Right ventricle myocardium superior (tissue), 1 donor: ENCODE data around the gene AZU1. TPM values are rescaled to one million over a fixed set of nuclear protein-coding genes. Genes with fewer than 3 reads are reported as not detected.

Experiments used
- ATAC-seq: fragments of 200-7000 bp; cut with Tn5 transposase; one replicate; pipeline ENCODE4 v1.9.1; 2020; ENCODE audit warnings: mild to moderate bottlenecking; ENCODE audit not compliant: poor library complexity
- DNase-seq: peaks from one replicate; pipeline ENCODE4 v3.0.0-alpha.2; 2020
- intact Hi-C: fragments of 100-400 bp; cut with DNase I; formaldehyde crosslinking; loops from one replicate; pipeline ENCODE4 v1.11.2; 2022
- long read RNA-seq: library from polyadenylated mRNA; unstranded; transcript quantifications from one replicate; pipeline ENCODE4 v2.0.0, GENCODE V29; 2021
- total RNA-seq: library from RNA; stranded (reverse); fragmentation: NEBNext Ultra II Directional; extraction: Animal tissue kit (Norgen Biotek cat#: 25700); gene quantifications from one replicate; pipeline ENCODE4 v1.2.1, GENCODE V29; 2021
- donor health status: DM: no; HTN: yes; CAD: no; lungs with severe emphysema.

Gene AZU1
- total RNA-seq: not detected
- long read RNA-seq: 0 reads

- intact Hi-C loops: no loop called here
- ATAC-seq (peak; percentile 31), DNase-seq (peak; percentile 64)
These were observed at the start of gene AZU1 for GRCh38 chr19:827710-828321. Gene AZU1 (plus strand): TSS chr19:827837. CDS start chr19:827847, 10 bp downstream.

DNA sequence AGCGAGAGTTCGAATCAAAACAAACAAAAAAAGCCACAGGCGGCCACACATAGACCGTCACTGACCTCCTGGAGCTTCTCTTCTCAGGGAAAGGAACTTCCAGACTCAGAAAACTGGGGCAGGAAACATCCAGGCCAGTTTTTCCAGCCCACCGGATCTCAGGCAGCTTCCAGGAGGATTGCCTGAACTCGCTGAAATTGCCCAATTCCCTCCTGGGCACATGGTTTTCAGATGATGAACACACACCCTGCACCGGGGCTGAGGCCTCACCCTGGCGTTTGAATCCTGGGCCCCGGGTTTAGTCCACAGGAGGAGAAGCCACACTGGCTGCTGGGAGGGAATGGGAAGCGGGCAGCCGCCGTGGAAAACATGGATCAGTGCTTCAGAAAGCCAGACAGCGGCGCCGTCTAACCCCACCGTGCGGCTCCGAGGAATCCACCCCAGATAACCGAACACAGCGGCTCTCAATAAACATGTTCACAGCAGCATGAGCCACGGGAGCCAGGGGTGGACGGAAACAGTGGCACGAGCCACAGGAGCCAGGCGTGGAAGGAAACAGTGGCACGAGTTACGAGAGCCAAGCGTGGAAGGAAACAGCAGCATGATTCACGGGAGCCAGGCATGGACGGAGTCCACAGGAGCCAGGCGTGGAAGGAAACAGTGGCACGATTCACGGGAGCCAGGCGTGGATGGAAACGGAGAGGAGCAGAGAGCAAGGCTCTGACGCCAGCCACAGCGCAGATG is 48.6 kb upstream of the AZU1 start:
- peak; percentile 61 for DNase-seq
- intact Hi-C loops: loop anchor here (10.0 kb wide), 1 partner anchor 86 kb away; no protein-coding TSS in a partner anchor

GRCh38 chr19:780935-781334 is 46.7 kb upstream of the AZU1 start:
- ATAC-seq (no peak), DNase-seq (no peak)
- intact Hi-C loops: no loop called here

More for the DNA sequence above, 48.6 kb upstream of the AZU1 start:
- peak; percentile 45 for ATAC-seq

GRCh38 chr19:781800-782184 is 45.8 kb upstream of the AZU1 start:
- ATAC-seq (no peak), DNase-seq (no peak)
- intact Hi-C loops: no loop called here

GRCh38 chr19:782185-782877 is 45.3 kb upstream of the AZU1 start:
- ATAC-seq (peak; percentile 56), DNase-seq (no peak)
- intact Hi-C loops: no loop called here

DNA sequence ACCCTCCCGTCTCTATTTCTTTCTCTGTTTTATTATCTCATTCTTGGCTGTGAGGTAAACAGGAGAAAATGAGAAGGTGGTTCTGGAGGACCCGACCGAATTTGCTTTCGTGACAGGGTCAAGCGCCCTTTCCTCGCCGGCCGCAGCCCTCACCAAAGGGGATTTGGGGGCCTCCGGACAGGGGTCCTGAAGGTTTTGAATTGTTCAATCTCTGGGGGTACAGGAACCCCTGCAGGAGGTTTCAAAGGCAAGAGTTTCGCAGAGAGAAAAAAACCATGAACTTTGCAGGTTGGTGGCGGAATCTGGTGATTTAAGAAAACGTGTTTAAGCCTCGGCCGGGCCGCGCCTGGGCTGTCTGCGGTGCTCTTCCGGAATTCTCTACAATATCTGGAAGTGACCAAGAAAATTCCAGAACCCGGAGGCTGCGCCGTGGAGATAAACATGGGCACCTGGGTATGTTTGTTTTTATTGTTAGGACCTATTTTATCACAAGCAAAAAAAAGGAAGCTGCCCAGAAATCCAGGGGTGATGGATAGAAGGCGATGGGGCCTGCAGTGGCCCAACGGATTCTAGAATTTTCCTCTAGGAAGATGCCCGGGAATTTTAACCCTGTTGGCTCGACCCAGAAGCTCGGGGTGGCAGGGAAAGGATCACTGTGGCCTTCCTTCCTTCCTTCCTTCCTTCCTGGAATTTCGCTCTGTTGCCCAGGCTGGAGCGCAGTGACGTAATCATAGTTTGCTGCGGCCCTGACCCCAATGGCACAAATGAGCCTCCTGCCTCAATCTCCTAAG is 44.6 kb upstream of the AZU1 start:
- intact Hi-C loops: no loop called here
- ATAC-seq (peak; percentile 28), DNase-seq (no peak)

DNA sequence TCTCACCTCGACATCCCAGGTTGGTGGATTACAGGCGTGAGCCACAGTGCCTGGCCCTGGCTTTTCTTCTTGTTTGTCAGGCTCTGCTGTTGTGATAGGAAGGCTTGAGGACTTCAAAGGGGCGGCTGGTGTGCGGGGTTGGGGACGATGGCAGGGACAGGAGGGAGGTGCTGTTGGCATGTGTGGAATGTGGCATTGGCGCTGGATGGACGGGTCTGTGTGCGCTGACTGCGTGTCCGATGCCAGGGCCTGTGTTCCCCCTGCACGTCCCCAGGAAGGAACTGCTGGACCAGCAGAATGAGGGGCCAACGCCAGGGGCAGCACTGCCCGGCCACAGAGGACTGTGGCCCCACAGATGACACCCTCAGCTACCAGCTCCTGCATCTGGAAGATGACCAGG is 43.1 kb upstream of the AZU1 start:
- DNase-seq (no peak), ATAC-seq (no peak)
- intact Hi-C loops: no loop called here

- intact Hi-C loops: no loop called here
- no peak for ATAC-seq
- DNase-seq: no peak
These were observed 40.1 kb upstream of the AZU1 start for GRCh38 chr19:787536-787935.

- intact Hi-C loops: no loop called here
- peak; percentile 18 for ATAC-seq
- no peak for DNase-seq
These were observed 39.0 kb upstream of the AZU1 start for GRCh38 chr19:788686-788982.

DNA sequence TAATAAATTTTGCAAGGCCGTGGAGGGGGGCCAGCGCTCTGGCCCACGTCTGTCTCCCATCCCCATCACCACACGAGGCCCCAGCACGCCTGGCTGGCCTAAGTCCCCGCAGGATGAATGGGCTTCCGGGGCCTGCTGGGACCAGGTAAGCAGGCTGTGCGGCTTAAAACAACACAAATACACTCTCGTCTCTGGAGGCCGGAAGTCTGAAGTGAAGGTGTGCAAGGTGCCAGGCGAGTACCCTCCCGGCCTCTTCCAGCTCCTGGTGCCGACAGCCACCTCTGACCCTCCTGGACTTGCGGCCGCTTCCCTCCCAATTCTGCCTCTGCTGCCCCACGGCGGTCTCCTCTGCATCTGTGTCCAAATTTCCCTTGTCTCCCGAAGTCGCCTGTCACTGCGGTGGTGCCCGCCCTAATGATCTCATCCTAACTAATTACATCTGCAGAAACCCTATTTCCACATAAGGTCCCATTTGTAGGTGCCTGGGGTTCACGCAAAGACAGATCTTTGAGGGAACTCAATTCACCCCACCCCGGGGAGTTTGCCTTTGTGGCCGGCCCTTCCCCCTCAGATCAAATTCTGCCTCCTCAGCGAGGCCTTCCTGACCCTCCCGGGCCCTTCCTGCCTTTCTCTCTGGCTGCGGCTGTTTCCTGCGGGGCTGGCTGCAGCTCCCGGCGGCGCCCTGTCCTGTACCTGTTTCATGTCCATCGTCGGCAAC is 38.5 kb upstream of the AZU1 start:
- ATAC-seq (peak; percentile 50), DNase-seq (no peak)
- intact Hi-C loops: no loop called here

DNA sequence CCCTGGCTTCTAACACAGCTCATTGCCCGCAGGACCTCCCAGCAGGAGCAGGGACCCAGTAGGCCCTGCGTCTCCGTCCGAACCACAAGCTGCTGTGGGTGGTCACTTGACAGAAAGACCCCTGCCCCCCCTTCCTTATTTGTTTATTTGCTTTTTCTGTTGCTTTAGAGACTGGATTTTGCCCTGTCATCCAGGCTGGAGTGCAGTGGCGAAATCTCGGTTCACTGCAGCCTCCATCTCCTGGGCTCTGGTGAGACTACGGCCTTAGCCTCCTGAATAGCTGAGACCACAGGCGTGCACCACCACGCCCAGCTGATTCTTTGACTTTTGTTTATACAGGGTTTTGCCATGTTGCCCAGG is 38.0 kb upstream of the AZU1 start:
- no peak for DNase-seq
- intact Hi-C loops: no loop called here
- ATAC-seq: no peak

- no peak for ATAC-seq
- no peak for DNase-seq
- intact Hi-C loops: no loop called here
These were observed 36.5 kb upstream of the AZU1 start for GRCh38 chr19:791007-791566.

DNA sequence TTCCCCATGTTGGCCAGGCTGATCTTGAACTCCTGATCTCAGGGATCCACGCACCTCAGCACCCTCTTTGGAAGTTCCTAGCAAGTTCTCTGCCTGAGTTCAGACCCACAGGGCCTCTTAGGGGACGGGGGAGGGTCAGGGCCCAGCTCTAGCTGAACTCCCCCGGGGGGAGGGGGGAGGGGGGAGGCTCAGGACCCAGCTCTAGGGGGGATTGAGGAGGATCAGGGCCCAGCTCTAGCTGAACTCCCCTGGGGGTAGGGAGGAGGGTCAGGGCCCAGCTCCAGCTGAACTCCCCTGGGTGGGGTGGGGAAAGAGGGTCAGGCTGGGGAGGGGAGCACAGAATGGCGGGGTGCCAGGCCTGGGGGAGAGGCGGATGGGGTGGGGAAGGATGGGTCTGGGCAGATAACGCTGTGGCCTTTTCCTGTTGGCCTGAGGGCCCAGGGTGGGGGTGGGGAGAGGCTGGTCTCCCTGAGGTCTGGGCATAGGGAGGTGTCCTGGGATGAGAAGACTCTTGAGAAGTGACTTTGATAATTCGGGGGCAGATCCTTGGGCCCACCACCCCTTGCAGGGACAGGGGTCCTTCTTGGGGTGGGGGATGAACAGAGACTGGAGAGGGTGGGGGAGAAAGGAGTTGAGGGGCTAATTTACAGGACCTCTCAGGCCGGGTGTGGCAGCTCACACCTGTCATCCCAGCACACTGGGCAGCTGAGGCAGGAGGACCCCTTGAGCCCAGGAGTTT is 35.9 kb upstream of the AZU1 start:
- intact Hi-C loops: no loop called here
- ATAC-seq (no peak), DNase-seq (peak; percentile 39)

DNA sequence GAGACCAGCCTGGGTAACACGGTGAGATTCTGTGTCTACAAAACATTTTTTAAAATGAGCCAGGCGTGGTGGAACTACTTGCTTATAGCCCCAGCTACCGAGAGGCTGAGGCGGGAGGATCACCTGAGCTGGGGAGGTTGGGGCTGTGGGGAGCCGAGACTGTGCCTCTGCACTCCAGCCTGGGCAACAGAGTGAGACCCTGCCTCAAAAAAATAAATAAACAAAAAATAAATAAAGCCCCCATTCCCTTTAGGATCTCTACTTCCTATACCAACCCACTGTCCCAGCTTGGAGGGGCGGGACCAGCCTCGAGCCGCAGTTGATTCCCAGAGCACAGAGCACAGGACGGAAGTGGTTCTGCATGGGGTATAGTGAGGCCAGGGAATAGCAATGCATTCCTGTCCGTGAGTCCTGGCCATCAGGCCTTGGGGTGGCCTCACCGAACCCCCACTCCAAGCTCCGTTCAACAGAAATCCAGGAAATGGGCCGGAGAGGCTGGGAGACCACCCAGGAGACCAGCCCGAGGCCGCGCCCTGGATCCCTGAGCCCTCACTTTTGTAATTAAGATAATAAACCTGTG is 35.2 kb upstream of the AZU1 start:
- ATAC-seq: no peak
- intact Hi-C loops: no loop called here
- no peak for DNase-seq

DNA sequence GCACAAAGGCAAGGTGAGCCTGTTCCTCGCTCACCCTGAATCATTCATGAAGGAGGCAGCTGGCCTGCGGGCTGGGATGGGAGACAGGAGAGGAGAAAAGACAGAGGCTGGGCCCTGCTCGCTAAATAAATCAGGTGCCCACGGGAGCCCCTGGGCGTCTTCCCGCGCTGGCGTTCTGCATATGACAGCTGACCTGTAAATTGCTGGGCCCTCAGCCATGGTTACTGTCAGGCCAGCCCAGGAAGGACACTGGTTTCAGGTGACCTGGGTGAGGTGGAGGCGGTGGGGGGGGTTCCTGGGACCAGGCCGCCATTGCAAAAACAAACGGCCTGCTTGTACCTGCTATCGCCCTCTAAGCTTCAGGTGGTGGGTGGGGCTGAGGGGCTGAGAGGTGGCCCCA is 33.8 kb upstream of the AZU1 start:
- DNase-seq (no peak), ATAC-seq (no peak)
- intact Hi-C loops: no loop called here

DNA sequence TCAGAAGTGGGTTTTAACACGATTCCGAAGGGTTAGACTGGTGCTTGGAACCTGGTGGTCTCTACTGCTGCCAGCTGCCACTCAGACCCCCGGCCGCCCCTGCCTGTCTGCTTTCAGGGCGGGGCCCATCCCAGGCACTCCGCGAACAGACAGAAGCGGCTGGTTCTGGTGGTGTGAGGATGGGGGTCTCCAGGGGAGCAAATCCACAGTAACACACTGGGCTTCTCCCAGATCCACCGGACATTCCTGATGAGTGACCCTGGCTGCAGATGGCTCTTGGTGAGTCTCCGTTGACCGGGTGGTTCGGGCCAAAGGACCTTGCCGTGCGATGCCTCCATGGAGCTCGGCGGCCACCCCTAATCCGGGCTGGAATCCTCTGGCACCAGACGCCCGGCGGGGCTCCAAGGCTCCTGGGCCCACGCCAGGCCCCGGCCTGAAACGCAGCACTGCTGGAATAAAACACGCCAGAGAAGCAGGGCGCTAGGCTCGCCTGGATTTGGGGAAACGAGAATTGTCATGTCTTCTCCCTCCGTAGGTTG is 32.5 kb upstream of the AZU1 start:
- ATAC-seq (no peak), DNase-seq (peak; percentile 73)

More for the DNA sequence above, 32.5 kb upstream of the AZU1 start:
- intact Hi-C loops: no loop called here
